GM11168 (cell line): ENCODE measurements around the gene LRRC23.
"Not testable (repeated sequence)": the region's sequence is repeated elsewhere in the genome, so short reads cannot be mapped to it uniquely, and the experiment has no call there.

ENCODE experiments used
- in situ Hi-C: fragments of 300-500 bp; cut with MboI; formaldehyde crosslinking; loops from one replicate; pipeline ENCODE4 v1.12.0; 2022; ENCODE audit warnings: low sequenced_read_pairs; ENCODE audit not compliant: unreplicated experiment

Gene LRRC23

GRCh38 chr12:6872073-6873048 is 32.3 kb upstream of the LRRC23 start:
- in situ Hi-C loops: no loop called here

GRCh38 chr12:6873094-6874014 is 31.3 kb upstream of the LRRC23 start, which contains the start of gene SPSB2:
TSS of gene SPSB2 (minus strand) at chr12:6873303. CDS start at chr12:6872901, 402 bp downstream.
- in situ Hi-C loops: no loop called here

GRCh38 chr12:6874015-6874368 is 30.6 kb upstream of the LRRC23 start:
- in situ Hi-C loops: not testable (repeated sequence)

GRCh38 chr12:6879824-6880223 is 24.8 kb upstream of the LRRC23 start:
- in situ Hi-C loops: not testable (repeated sequence)

- in situ Hi-C loops: no loop called here
Observed at GRCh38 chr12:6883252-6883651, 21.4 kb upstream of the LRRC23 start.

- in situ Hi-C loops: no loop called here
Observed at GRCh38 chr12:6883683-6884082, 20.9 kb upstream of the LRRC23 start.

- in situ Hi-C loops: no loop called here
Observed at GRCh38 chr12:6884539-6884938, 20.1 kb upstream of the LRRC23 start.

GRCh38 chr12:6886206-6886999 is 18.2 kb upstream of the LRRC23 start:
- in situ Hi-C loops: not testable (repeated sequence)

GRCh38 chr12:6887460-6887859 is 17.2 kb upstream of the LRRC23 start:
- in situ Hi-C loops: no loop called here

GRCh38 chr12:6888360-6888759 is 16.3 kb upstream of the LRRC23 start:
- in situ Hi-C loops: no loop called here

GRCh38 chr12:6888794-6889193 is 15.8 kb upstream of the LRRC23 start:
- in situ Hi-C loops: not testable (repeated sequence)

GRCh38 chr12:6889775-6890573 is 14.6 kb upstream of the LRRC23 start:
- in situ Hi-C loops: not testable (repeated sequence)

GRCh38 chr12:6890789-6891645 is 13.6 kb upstream of the LRRC23 start:
- in situ Hi-C loops: no loop called here

GRCh38 chr12:6891646-6892001 is 13.0 kb upstream of the LRRC23 start:
- in situ Hi-C loops: no loop called here

- in situ Hi-C loops: not testable (repeated sequence)
Observed at GRCh38 chr12:6892683-6893082, 11.9 kb upstream of the LRRC23 start.

GRCh38 chr12:6894321-6894720 is 10.3 kb upstream of the LRRC23 start:
- in situ Hi-C loops: no loop called here

GRCh38 chr12:6896846-6897435 is 7.7 kb upstream of the LRRC23 start:
- in situ Hi-C loops: no loop called here

- in situ Hi-C loops: no loop called here
Observed at GRCh38 chr12:6899427-6899826, 5.2 kb upstream of the LRRC23 start.
